ENCODE measurements around the gene PRDX3. TPM values are rescaled to one million over a fixed set of nuclear protein-coding genes. Genes with fewer than 3 reads are reported as not detected.

PRDX3 gene
- total RNA-seq, 3 donors from 2014 or later (not counting 1 experiment from before 2014, with no cell fraction given) = 12.5 to 17.4 (median 15.3) TPM

- Histone ChIP-seq H3K4me1 (ENCODE audit: control insufficient read depth, insufficient read depth, low read length) (no peaks in the 10 kb centered on the region), H3K4me3 (ENCODE audit: low read length) (no peak overlapping the region), H3K27me3 (ENCODE audit: control insufficient read depth, insufficient read depth, low read length) (no peaks in the 10 kb centered on the region), H3K36me3 (ENCODE audit: control insufficient read depth, insufficient read depth, low read length) (no peaks in the 10 kb centered on the region), H3K9me3 (ENCODE audit: control insufficient read depth, insufficient read depth, low read length) (no peaks in the 10 kb centered on the region), H3K27ac (ENCODE audit: low read length) (no peak overlapping the region)
- no peaks in the 10 kb centered on the region for H3K9me3 Mint-ChIP-seq
- intact Hi-C loops (cut with micrococcal nuclease) = no loop called here
- H3K4me3 Mint-ChIP-seq = no peak overlapping the region
- no peaks in the 10 kb centered on the region for H3K36me3 Mint-ChIP-seq
- no peaks in the 10 kb centered on the region for H3K27me3 Mint-ChIP-seq (ENCODE audit: low read depth in 2 of 2)
- peak overlapping the region in 1 of 2 donors; percentile 14 for H3K27ac Mint-ChIP-seq
- TF ChIP-seq CTCF (IDR thresholded peaks at IDR 0.05) = no peak
- H3K4me1 Mint-ChIP-seq = peaks cover 16 to 24% of the 10 kb centered on the region in 2 donors
- ATAC-seq (no peak), DNase-seq (no peak)
- 90% methylated on average over 9 of the region's 9 CpGs for WGBS (ENCODE audit: insufficient coverage)
Measured at GRCh38 chr10:119222966-119223386, 44.4 kb upstream of the PRDX3 start.

- H3K27ac Mint-ChIP-seq = peak overlapping the region; percentile 14 to 51
- H3K4me1 Mint-ChIP-seq = peaks cover 16 to 28% of the 10 kb centered on the region in 2 donors
- TF ChIP-seq CTCF (IDR thresholded peaks at IDR 0.05) = no peak
Measured at GRCh38 chr10:119222537-119222936, 43.9 kb upstream of the PRDX3 start.

GRCh38 chr10:119221666-119222065, 43.1 kb upstream of the PRDX3 start:
- H3K9me3 Mint-ChIP-seq = no peaks in the 10 kb centered on the region
- H3K27me3 ChIP-seq (ENCODE audit: control insufficient read depth, insufficient read depth, low read length) = no peaks in the 10 kb centered on the region
- 87% methylated on average over 1 of the region's 1 CpG for WGBS (ENCODE audit: insufficient coverage)
- intact Hi-C loops (cut with micrococcal nuclease) = no loop called here
- H3K4me3 Mint-ChIP-seq = no peak overlapping the region
- H3K36me3 ChIP-seq (ENCODE audit: control insufficient read depth, insufficient read depth, low read length) = no peaks in the 10 kb centered on the region
- H3K36me3 Mint-ChIP-seq = no peaks in the 10 kb centered on the region
- DNase-seq (no peak), ATAC-seq (no peak)
- no peak overlapping the region for H3K4me3 ChIP-seq (ENCODE audit: low read length)
- no peak overlapping the region for H3K27ac ChIP-seq (ENCODE audit: low read length)
- peaks cover 16 to 28% of the 10 kb centered on the region in 2 donors for H3K4me1 Mint-ChIP-seq
- no peaks in the 10 kb centered on the region for H3K9me3 ChIP-seq (ENCODE audit: control insufficient read depth, insufficient read depth, low read length)
- H3K4me1 ChIP-seq (ENCODE audit: control insufficient read depth, insufficient read depth, low read length) = no peaks in the 10 kb centered on the region
- no peak for TF ChIP-seq CTCF (IDR thresholded peaks at IDR 0.05)
- H3K27ac Mint-ChIP-seq = peak overlapping the region in 1 of 2 donors; percentile 51
- no peaks in the 10 kb centered on the region for H3K27me3 Mint-ChIP-seq (ENCODE audit: low read depth in 2 of 2)

More at GRCh38 chr10:119222537-119222936, 43.9 kb upstream of the PRDX3 start:
- 73% methylated on average over 9 of the region's 9 CpGs for WGBS (ENCODE audit: insufficient coverage)
- no peaks in the 10 kb centered on the region for H3K36me3 ChIP-seq (ENCODE audit: control insufficient read depth, insufficient read depth, low read length)
- ATAC-seq (no peak), DNase-seq (no peak)
- no peaks in the 10 kb centered on the region for H3K27me3 Mint-ChIP-seq (ENCODE audit: low read depth in 2 of 2)
- no peaks in the 10 kb centered on the region for H3K36me3 Mint-ChIP-seq
- H3K4me1 ChIP-seq (ENCODE audit: control insufficient read depth, insufficient read depth, low read length) = no peaks in the 10 kb centered on the region
- H3K4me3 ChIP-seq (ENCODE audit: low read length) = no peak overlapping the region
- no peaks in the 10 kb centered on the region for H3K9me3 ChIP-seq (ENCODE audit: control insufficient read depth, insufficient read depth, low read length)
- H3K9me3 Mint-ChIP-seq = no peaks in the 10 kb centered on the region
- intact Hi-C loops (cut with micrococcal nuclease) = no loop called here
- H3K27ac ChIP-seq (ENCODE audit: low read length) = no peak overlapping the region
- no peaks in the 10 kb centered on the region for H3K27me3 ChIP-seq (ENCODE audit: control insufficient read depth, insufficient read depth, low read length)
- no peak overlapping the region for H3K4me3 Mint-ChIP-seq

- no peaks in the 10 kb centered on the region for H3K9me3 Mint-ChIP-seq
- H3K9me3 ChIP-seq (ENCODE audit: control insufficient read depth, insufficient read depth, low read length) = no peaks in the 10 kb centered on the region
- no peak for DNase-seq
Measured at GRCh38 chr10:119221201-119221600, 42.6 kb upstream of the PRDX3 start.

More at GRCh38 chr10:119221201-119221600, 42.6 kb upstream of the PRDX3 start:
- Histone ChIP-seq H3K4me3 (ENCODE audit: low read length) (no peak overlapping the region), H3K36me3 (ENCODE audit: control insufficient read depth, insufficient read depth, low read length) (no peaks in the 10 kb centered on the region), H3K27ac (ENCODE audit: low read length) (no peak overlapping the region), H3K27me3 (ENCODE audit: control insufficient read depth, insufficient read depth, low read length) (no peaks in the 10 kb centered on the region), H3K4me1 (ENCODE audit: control insufficient read depth, insufficient read depth, low read length) (no peaks in the 10 kb centered on the region)
- Mint-ChIP-seq H3K4me1 (peaks cover 16 to 28% of the 10 kb centered on the region in 2 donors), H3K36me3 (no peaks in the 10 kb centered on the region), H3K4me3 (no peak overlapping the region), H3K27me3 (ENCODE audit: low read depth in 2 of 2) (no peaks in the 10 kb centered on the region), H3K27ac (no peak overlapping the region)
- intact Hi-C loops (cut with micrococcal nuclease) = no loop called here
- 100% methylated on average over 4 of the region's 4 CpGs for WGBS (ENCODE audit: insufficient coverage)
- no peak for TF ChIP-seq CTCF (IDR thresholded peaks at IDR 0.05)
- ATAC-seq = no peak
